NCI-H1092 (cell line): Measurements from ENCODE around the gene MAJIN.
"Not testable (repeated sequence)": the region's sequence is repeated elsewhere in the genome, so short reads cannot be mapped to it uniquely, and the experiment has no call there.

Source experiments
- DNase-seq: peaks from one replicate; lab custom pipeline; 2025; lab: John Stamatoyannopoulos, UW

Gene MAJIN

DNA sequence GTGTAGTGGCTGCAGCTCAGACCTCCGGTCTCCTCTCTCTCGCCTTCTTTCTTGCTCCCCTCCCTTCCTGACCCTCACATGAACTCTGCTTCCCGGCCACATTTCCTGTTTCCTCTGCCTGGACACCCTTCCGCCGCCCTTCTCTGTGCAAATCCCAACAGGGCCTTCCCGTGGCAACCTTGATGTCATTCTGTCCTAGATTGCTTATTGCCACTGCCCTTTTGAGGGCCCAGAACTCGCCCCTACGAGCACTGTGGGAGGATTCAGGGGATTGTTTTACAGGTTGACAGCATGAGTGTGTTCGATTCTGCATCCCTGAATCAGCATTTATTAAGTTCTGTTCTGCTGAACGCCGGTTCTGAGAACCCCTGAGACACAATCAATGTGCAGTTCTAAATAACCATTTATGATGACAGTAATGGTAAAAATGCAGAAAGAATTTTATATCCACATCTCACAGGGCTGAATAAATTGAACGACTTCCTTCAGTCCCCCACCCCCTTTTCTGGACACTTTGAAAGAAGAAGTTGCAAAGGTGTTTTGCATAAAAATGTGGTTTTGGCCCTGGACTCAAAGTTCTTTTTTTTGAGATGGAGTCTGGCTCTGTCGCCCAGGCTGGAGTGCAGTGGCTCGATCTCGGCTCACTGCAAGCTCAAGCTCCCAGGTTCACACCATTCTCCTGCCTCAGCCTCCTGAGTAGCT is 18.5 kb upstream of the MAJIN start:
- no peak for DNase-seq

GRCh38 chr11:64989416-64989815 is 17.5 kb upstream of the MAJIN start:
- no peak for DNase-seq

DNA sequence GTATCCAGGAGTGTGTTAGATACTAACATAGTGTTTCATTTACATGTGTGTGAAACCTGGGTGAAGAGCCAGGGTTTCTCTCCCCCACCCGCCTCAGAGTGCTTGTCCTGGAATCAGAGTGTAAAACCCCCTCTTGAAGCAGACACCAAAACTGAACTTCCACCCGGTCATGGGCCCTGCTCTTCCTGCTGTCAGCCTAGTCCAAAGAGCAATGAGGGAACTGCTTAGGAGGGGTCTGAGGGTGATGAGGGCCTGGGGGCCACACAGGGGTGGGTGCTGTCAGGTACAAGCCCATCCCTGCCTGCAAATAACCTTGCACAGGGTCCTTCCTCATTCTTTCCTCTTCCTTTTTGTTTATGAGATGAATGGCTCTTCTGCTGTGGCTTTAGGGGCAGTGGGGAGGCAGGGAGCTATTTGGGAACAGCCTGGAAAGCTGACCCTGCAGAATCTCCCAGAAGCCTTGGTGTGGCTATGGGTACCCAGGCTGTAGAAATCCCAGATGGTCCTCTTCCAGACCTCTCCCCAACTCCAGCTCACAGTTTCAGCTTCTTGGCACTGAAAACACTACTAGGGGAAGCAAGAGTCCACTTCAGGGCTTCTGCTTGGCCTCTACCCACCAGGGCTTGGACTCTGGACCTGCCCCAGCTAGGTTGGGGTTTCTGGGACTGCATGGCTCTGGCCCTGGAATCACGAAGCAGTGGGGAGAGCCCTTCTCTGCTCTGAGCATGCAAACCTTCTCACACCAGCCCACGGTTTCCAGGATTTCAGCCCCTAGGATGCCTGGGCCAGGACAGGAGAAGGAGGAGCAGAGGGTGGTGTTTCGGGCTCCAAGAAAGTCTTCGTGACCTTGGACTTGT is 16.3 kb upstream of the MAJIN start:
- DNase-seq: no peak

- DNase-seq: not testable (repeated sequence)
These were observed 11.4 kb upstream of the MAJIN start for GRCh38 chr11:64983339-64983738.

DNA sequence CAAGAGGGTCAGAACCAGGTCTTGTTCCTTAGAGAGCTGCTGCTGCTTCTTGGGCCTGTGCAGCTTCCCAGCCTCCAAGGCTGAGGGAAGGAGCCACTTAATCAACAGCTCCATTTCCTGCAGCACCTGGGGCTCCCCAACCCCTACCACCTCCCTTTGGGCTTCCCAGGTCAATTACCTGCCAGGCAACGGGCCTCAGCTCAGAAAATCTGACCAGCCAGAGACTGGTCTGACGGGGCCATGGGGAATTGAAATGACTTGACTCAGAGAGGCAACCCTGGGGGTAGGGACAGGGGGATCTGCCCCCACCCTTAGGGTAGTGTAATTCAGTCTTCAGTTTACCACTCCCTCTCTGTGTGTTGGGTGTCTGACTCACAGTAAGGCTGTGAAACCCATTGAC is 4.7 kb upstream of the MAJIN start:
- no peak for DNase-seq

GRCh38 chr11:64974124-64974523 is 2.2 kb upstream of the MAJIN start:
- DNase-seq: no peak

DNA sequence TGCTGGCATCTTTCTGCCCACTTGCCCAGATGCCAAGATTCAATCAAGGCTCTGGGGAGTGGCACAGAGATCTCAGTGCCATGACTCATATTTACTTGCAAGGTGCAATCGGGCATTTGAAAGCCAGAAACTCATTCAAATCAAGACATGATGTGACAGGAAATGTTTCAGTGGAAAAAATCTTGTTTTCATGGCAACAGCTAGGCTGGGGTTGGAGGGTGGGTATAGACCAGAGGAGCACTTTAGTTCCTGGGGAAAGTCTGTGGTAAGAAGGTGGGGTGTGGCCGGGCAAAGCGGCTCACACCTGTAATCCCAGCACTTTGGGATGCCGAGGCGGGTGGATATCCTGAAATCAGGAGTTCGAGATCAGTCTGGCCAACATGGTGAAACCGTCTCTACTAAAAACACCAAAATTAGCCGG is 1.2 kb downstream of the MAJIN start:
- DNase-seq: no peak

- no peak for DNase-seq
These were observed 2.7 kb downstream of the MAJIN start for GRCh38 chr11:64969209-64969608.

GRCh38 chr11:64967375-64967774 is 4.5 kb downstream of the MAJIN start:
- no peak for DNase-seq

DNA sequence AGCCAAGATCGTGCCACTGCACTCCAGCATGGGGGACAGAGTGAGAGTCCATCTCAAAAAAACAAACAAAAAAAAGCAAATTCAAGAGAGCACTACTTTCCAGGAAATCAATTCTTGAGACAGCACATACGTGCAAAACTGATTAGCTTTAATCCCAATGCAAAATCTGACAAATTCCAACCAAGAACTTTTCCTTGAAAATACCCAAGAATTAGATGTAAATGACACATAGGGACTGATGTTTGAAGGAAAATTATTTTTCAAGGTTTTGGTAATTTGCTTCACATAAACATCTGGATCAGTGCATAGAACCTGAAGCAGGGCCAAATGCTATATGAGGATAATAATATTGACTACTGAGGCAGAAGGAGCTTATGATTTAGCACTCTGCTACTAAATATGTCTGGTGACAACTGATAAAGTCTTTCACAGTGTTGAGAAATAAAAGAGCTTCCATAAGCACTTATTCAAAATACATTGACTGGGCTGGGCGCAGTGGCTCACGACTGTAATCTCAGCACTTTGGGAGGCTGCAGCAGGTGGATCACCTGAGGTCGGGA is 8.8 kb downstream of the MAJIN start:
- no peak for DNase-seq

DNA sequence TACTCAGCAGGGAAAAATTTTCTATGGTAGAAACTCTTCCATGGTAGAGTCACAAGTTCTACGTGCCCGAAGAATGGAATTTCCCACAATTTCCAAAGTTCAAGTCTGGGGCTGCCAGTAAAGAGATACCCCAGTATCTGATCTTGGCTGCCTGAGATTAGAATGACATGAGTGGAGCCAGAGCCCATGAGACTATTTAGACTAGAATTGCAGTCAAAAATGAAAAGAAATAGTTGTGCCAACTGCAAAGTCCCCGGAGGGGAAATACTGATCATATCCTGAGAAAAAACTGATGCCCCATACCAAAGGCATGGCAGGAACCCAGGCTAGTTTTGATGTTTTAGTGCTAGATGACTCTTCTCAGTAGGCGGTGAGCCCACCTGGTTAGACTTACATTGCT is 11.2 kb downstream of the MAJIN start:
- DNase-seq: no peak

- DNase-seq: no peak
These were observed 12.4 kb downstream of the MAJIN start for GRCh38 chr11:64959498-64959897.

DNA sequence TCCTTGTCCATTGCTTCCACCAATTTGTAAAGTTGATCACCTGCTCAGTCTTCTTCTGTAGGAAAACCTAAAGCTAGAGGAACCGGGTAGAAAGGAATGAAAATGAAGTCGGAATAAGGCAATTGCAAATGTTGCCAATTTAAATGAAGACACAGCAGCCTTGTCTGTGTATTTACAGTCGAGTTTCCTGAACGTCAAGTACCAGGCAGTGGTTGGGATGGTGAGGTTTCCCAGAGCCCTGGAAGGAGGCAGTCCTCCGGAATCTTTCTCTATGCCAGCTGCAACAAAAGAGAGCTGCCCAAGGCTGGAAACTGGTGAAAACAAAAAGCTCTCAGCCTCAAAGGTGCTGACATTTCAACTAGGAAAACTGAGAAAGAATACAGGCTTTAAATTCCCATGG is 17.7 kb downstream of the MAJIN start:
- no peak for DNase-seq

DNA sequence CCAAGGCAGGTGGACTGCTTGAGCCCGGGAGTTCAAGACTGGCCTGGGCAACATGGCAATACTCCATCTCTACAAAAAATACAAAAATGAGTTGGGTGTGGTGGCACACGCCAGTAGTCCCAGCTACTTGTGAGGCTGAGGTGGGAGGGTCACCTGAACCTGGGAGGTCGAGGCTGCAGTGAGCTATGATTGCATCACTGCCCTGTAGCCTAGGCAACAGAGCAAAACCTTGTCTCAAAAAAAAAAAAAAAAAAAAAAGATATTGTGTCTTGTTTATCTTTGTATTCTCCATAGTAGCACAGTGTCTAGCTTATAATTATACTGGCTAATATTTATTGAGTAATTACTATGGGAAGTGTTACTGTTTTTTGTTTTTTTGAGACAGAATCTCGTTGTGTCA is 20.4 kb downstream of the MAJIN start:
- DNase-seq: no peak

DNA sequence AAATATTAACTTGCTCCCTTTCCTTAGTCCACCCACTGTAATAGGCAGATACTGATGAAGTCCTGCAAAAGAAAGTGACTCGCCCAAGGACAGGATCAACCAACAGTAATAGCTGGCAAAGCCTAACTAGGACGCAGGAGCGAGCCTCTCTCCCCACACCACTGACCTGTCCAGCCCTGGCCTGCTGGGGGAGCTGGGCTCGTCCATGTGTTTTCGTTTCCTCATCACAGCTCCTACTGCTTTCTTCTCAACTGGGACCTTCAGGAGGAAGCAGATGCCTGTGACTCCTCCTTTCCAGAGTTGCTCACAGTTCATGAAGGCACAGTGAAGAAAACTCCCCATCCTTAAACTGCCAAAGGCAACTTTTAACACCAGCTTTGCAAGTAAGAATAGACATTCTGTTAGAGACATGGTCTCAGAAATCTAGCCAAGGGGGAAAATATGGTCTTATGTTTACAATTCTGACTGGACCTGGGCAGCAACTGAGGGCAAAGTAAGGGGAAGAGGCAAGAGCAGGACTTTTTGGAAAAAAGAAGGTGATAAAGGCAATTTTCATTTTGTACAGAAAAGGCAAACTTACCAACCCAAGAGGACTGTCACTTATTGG is 24.6 kb downstream of the MAJIN start:
- no peak for DNase-seq

DNA sequence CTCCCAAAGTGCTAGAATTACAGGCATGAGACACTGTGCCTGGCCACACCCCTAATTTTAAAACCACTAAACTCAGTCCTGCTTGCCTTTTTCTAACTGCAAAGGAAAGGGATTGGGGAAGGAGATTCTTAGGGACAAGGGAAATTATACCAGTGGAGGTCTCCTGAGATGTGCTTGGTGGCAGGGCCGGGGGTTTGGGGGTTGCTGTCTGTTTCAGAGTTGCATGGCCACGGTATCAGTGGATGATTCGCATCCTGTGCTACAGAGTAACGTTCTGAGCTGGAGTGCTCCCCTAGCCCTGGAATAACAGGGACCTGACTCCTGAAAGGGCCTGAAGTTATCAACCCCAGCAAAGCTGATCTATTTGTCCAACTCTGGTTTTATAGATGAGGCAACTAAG is 35.4 kb downstream of the MAJIN start:
- no peak for DNase-seq

GRCh38 chr11:64935359-64936081 is 36.4 kb downstream of the MAJIN start, which contains the start of gene GPHA2:
Gene GPHA2 (minus strand): TSS chr11:64935893. CDS start chr11:64935460, 433 bp downstream.
- DNase-seq: peak; percentile 16

GRCh38 chr11:64934682-64935358 is 37.1 kb downstream of the MAJIN start:
- no peak for DNase-seq

DNA sequence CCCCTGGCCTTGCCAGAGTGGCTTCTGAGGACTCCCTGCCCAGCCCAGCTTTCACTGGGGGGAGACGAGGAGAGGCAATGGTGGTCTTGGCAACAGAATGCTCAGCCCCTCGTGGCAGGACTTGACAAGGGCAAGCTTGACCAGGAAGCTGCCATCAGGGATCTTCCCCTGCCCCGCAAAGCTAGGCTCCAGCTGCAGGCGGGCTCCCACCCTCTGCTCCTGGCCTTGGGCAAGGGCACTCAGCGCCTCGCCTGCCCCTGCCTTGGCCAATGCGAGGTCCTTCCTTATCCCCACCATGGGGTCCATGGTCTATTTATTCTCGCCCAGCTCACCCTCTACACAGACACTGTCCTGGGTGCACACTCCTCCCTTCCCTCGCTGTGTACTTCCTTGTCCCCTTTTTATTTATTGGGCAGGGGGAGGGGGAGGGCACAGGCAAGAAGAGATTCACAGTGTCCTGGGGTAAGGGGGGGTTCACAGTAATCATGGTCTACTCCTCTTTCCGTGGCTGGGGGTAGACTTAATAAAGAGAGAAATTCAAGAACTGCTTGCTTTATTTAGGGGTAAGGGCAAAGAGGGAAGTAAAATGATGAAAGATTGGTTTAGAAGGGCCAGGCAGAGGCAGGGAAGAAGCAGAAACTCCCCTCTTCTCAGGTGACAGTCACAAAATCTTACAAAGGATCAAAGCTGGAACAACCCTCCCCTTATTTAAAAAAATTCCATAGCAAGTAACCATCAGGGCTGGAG is 37.8 kb downstream of the MAJIN start:
- DNase-seq: no peak

DNA sequence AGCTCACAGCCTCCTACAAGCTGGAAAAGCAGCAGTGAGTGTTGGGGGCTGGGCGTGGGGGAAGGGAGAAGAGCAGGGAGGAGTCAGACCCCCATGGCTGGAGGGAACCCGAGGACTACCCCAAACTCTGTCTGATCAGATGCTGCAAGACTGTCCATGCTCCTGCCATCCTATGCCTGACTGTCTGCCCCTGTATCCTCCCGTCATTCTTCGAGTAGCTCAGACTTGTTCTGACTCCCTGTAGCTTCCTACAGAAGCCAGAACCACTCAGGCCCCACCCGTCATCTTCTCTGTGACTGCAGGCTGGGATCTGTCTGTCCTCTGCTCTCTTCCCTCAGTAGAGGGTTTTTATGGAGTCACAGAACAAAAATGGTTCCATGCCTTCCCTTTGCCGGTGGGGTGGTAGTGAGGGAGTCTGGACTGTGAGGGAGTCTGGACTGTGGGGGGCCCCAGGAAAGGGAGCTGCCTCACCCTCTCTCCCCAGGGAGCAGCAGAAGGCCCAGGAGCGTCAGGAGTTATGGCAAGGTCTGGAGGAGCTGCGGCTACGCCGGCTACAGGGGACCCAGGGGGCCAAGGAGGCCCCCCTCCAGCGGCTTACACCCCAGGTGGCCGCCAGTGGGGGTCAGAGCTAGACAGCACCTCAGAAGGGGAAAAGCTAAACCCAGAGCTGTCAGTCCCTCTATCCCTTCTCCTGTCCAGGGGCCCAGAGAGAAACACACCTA is 38.5 kb downstream of the MAJIN start:
- DNase-seq: no peak
